Islet of Langerhans (tissue), 1 donor: ENCODE measurements around the gene GP1BB.

Experiments
- FAIRE-seq: peaks from one replicate; lab custom pipeline; 2011; peaks lifted over from hg19 to GRCh38; lab: Jason Lieb, UNC

The GP1BB gene

DNA sequence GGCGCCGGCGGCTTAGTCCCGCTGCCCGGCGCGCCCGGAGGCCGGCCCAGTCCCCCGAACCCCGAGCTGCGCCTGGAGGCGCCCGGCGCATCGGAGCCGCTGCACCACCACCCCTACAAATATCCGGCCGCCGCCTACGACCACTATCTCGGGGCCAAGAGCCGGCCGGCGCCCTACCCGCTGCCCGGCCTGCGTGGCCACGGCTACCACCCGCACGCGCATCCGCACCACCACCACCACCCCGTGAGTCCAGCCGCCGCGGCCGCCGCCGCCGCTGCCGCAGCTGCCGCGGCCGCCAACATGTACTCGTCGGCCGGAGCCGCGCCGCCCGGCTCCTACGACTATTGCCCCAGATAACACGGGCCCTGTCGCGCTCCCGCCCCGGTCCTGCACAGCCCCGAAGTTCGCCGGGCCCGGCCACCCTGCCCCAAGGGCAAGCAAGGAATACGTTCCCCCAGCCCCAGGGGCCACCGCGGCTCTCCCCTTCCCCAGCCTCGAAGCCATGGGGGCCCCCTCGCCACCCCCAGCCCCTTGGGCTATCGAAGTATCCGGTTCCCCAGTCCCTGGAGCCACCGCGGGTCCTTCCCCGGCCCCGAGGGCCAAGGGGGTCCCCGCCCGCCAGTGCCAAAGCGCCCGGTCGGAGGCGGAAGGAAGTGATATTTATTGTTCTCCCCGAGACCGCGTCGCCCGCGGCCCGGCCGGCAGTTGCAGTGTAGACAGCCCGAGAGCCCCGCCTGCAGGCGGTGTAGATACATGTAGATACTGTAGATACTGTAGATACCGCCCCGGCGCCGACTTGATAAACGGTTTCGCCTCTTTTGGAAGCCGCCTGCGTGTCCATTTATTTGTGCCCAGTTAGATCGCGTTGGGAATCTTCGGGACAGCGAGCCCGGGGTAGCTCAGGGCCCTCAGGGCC lies 43.4 kb downstream of the GP1BB start:
- FAIRE-seq, result no peak

DNA sequence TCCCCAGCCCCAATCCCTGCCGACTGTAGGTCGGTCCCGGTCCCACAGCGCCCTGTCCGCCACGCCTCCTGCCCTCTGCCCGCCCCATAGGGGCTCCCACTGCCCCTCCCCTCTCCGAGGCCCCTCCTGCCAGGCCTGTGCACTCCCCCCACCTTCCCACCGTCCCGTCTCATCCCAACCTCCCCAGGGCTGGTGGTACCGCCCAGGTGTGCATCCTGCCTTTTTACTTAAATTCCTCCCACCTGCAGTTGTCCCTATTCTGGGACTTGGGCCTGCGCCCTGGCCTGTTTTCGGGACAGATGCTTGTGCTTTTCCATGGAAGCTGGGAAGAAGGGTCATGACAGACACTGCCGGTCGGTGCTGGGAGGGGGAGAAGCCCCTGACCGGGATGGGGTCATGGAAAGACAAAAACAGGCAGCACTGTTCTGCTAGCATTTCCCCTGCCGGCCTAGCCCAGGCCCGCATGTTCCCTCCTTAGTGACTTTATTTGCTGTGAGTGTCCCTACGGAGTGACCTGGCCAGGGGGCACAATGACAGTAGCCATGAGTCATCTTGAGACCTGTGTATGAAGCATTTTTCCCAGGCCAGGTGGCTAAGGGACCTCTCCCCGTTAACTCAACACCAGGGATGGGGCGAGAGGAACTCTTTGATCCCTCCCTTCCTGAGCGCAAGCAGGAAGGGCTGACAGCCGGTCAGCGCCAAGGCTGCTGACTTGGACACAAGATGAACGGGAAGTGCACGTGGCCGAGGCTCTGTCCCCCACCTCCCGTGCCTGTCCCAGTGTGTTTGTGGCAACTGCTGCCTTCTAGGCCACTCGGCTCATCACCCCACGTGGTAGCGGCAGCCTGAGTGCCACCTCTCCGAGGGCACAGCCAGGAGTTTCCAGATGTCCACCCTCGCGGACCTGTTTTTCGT lies 44.3 kb downstream of the GP1BB start:
- FAIRE-seq, result no peak

DNA sequence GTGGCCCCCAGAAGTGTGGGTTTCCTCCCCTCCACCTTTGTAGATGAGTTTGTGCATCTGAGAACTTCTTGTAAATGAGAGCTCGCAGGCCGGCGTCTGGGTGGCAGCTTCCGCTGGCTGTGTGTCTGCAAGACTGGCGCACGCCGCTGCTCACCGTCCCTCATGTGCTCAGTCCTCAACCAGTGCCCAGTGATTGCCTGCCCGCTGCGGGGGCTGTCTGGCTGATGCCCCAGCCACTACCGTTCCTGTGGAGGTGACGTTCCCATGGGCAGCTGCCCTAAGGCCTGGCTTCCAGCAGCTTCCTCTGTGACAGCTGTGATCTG lies 46.0 kb downstream of the GP1BB start:
- FAIRE-seq, result no peak

- no peak for FAIRE-seq
Observed at GRCh38 chr22:19770349-19771220, 47.2 kb downstream of the GP1BB start.

DNA sequence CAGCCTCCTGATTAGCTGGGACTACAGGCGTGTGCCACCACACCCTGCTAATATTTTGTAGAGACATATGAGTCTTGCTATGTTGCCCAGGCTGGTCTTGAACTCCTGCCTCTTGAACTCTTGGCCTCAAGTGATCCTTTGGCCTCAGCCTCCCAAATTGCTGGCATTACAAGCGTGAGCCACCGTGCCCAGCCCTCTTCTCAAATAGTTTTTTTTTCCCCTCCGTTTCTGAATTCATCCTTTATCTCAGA lies 49.0 kb downstream of the GP1BB start:
- no peak for FAIRE-seq

GRCh38 chr22:19772673-19773469 lies 49.5 kb downstream of the GP1BB start:
- FAIRE-seq, result no peak

- no peak for FAIRE-seq
Observed at GRCh38 chr22:19773470-19774040, 50.2 kb downstream of the GP1BB start.
